GM23338 (cell line): ENCODE measurements around the gene KCTD21. TPM values are rescaled to one million over a fixed set of nuclear protein-coding genes. Genes with fewer than 3 reads are reported as not detected.

Experiments used
- ATAC-seq: fragments of 200-7000 bp; cut with Tn5 transposase; 3 replicates; pipeline ENCODE4 v1.9.1; 2020
- DNase-seq: peaks from one replicate; pipeline ENCODE4 v3.0.0-alpha.2; 2015; ENCODE audit warnings: low spot score
- H2AFZ ChIP-seq: fragments of 200-600 bp; sonication (generic); 2 replicates; pipeline ENCODE4 v1.8.0; 2016; ENCODE audit warnings: antibody characterized with exemption, mild to moderate bottlenecking, moderate library complexity
- H3F3A ChIP-seq: fragments of 200-600 bp; sonication (generic); replicated peaks from 2 replicates; pipeline ENCODE4 v1.8.0; 2017; ENCODE audit warnings: antibody characterized with exemption, mixed run types, low read depth
- H3K27ac ChIP-seq: fragments of 200-600 bp; sonication (generic); 2 replicates; pipeline ENCODE4 v1.6.1; 2016; ENCODE audit warnings: low read depth
- H3K27me3 ChIP-seq: fragments of 200-600 bp; sonication (generic); 2 replicates; pipeline ENCODE4 v1.8.0; 2016; ENCODE audit warnings: mild to moderate bottlenecking, mixed run types, moderate library complexity; ENCODE audit not compliant: insufficient read depth
- H3K36me3 ChIP-seq: fragments of 200-600 bp; sonication (generic); 2 replicates; pipeline ENCODE4 v1.8.0; 2016; ENCODE audit warnings: mild to moderate bottlenecking; ENCODE audit not compliant: insufficient read depth
- H3K4me1 ChIP-seq: fragments of 200-600 bp; sonication (generic); 2 replicates; pipeline ENCODE4 v1.8.0; 2016; ENCODE audit warnings: mild to moderate bottlenecking, moderate library complexity; ENCODE audit not compliant: insufficient read depth
- H3K4me2 ChIP-seq: fragments of 200-600 bp; sonication (generic); 2 replicates; pipeline ENCODE4 v1.7.1; 2017; ENCODE audit warnings: mixed run types
- H3K4me3 ChIP-seq: fragments of 200-600 bp; sonication (generic); 2 replicates; pipeline ENCODE4 v1.6.1; 2016; ENCODE audit warnings: mixed run types
- H3K79me2 ChIP-seq: fragments of 200-600 bp; sonication (generic); replicated peaks from 2 replicates; pipeline ENCODE4 v1.8.0; 2017; ENCODE audit warnings: mild to moderate bottlenecking; ENCODE audit not compliant: insufficient read depth
- H3K9me2 ChIP-seq: fragments of 200-600 bp; sonication (generic); 2 replicates; pipeline ENCODE4 v1.8.0; 2017; ENCODE audit not compliant: insufficient read depth
- H4K20me1 ChIP-seq: fragments of 200-600 bp; sonication (generic); replicated peaks from 2 replicates; pipeline ENCODE4 v1.8.0; 2017; ENCODE audit warnings: mild to moderate bottlenecking; ENCODE audit not compliant: insufficient read depth
- H3K27ac Mint-ChIP-seq: 2 replicates; pipeline ENCODE4 v1.8.0; 2020; ENCODE audit warnings: inconsistent platforms, mild to moderate bottlenecking, moderate library complexity, mixed read lengths
- H3K27me3 Mint-ChIP-seq: 3 replicates; pipeline ENCODE4 v1.8.0; 2022; ENCODE audit warnings: low read depth, mild to moderate bottlenecking, moderate library complexity, mixed read lengths, inconsistent platforms; ENCODE audit not compliant: insufficient read depth, poor library complexity
- H3K36me3 Mint-ChIP-seq: 3 replicates; pipeline ENCODE4 v1.8.0; 2021; ENCODE audit warnings: low read depth, mild to moderate bottlenecking, inconsistent platforms, moderate library complexity, mixed read lengths
- H3K4me1 Mint-ChIP-seq: 3 replicates; pipeline ENCODE4 v1.8.0; 2020; ENCODE audit warnings: mild to moderate bottlenecking, inconsistent platforms, mixed read lengths
- H3K4me3 Mint-ChIP-seq: 3 replicates; pipeline ENCODE4 v1.8.0; 2021; ENCODE audit warnings: moderate library complexity, mild to moderate bottlenecking, inconsistent platforms, mixed read lengths
- H3K9me3 Mint-ChIP-seq: 3 replicates; pipeline ENCODE4 v1.8.0; 2020; ENCODE audit warnings: moderate library complexity, mild to moderate bottlenecking, inconsistent platforms, mixed read lengths
- CREB1 ChIP-seq: fragments of 250-450 bp; sonication (Bioruptor Pico); IDR thresholded peaks from 2 replicates; pipeline ENCODE4 v1.5.0; 2020; ENCODE audit warnings: low read depth, mild to moderate bottlenecking, moderate library complexity
- ETS1 ChIP-seq: IDR thresholded peaks from 2 replicates; pipeline ENCODE4 v1.6.1; 2016; ENCODE audit warnings: antibody characterized with exemption
- EZH2 ChIP-seq: fragments of 200-600 bp; sonication (generic); IDR thresholded peaks from one replicate; pipeline ENCODE4 v1.8.0; 2017; ENCODE audit warnings: antibody characterized with exemption, mild to moderate bottlenecking, low read depth; ENCODE audit not compliant: unreplicated experiment
- EZH2phosphoT487 ChIP-seq: fragments of 200-600 bp; sonication (generic); IDR thresholded peaks from one replicate; pipeline ENCODE4 v1.8.1; 2018; ENCODE audit warnings: antibody characterized with exemption; ENCODE audit not compliant: unreplicated experiment
- POLR2AphosphoS5 ChIP-seq: IDR thresholded peaks from 2 replicates; pipeline ENCODE4 v1.6.1; 2016; ENCODE audit warnings: antibody characterized with exemption, low read depth
- REST ChIP-seq: IDR thresholded peaks from one replicate; pipeline ENCODE4 v1.6.1; 2018; ENCODE audit warnings: antibody characterized with exemption; ENCODE audit not compliant: unreplicated experiment
- ZNF114 ChIP-seq: fragments of 250-450 bp; sonication (Bioruptor Pico); IDR thresholded peaks from 2 replicates; pipeline ENCODE4 v1.5.0; 2020; ENCODE audit warnings: mild to moderate bottlenecking, moderate library complexity
- ZNF462 ChIP-seq: fragments of 250-450 bp; sonication (Bioruptor Pico); IDR thresholded peaks from 2 replicates; pipeline ENCODE4 v1.5.0; 2020; ENCODE audit warnings: mild to moderate bottlenecking, moderate library complexity
- polyA plus RNA-seq: library from polyadenylated mRNA; unstranded; fragments of >200 nt; fragmentation: Nextera tagmentation; extraction: Ambion mirVana; gene quantifications from 2 replicates; pipeline ENCODE4 v1.2.1, GENCODE V29; 2016
- total RNA-seq: library from RNA; depleted of rRNA; stranded (reverse); fragments of >200 nt; shearing (Covaris generic); gene quantifications from 2 replicates; pipeline ENCODE4 v1.2.3, GENCODE V29; 2014

The KCTD21 gene
- total and polyA plus RNA-seq, 2 experiments from 2014 or later, result 1.0 to 3.7 TPM

- no peak for ATAC-seq
These were observed 12.8 kb upstream of the KCTD21 start for GRCh38 chr11:78201096-78201818.

More at GRCh38 chr11:78201096-78201818, 12.8 kb upstream of the KCTD21 start:
- H3K9me3 Mint-ChIP-seq, result no peaks in the 10 kb centered on the region
- H3K27ac Mint-ChIP-seq, result no peak overlapping the region
- Histone ChIP-seq H3K4me3 (no peak overlapping the region), H2AFZ (no peak overlapping the region), H3F3A (no peaks in the 10 kb centered on the region), H3K4me2 (no peak overlapping the region), H3K79me2 (no peaks in the 10 kb centered on the region), H3K27ac (no peak overlapping the region), H4K20me1 (no peaks in the 10 kb centered on the region), H3K9me2 (no peaks in the 10 kb centered on the region), H3K27me3 (no peaks in the 10 kb centered on the region), H3K4me1 (no peaks in the 10 kb centered on the region), H3K36me3 (no peaks in the 10 kb centered on the region)
- H3K4me1 Mint-ChIP-seq, result peaks cover 5% of the 10 kb centered on the region
- no peak for DNase-seq
- no peak overlapping the region for H3K4me3 Mint-ChIP-seq
- H3K27me3 Mint-ChIP-seq, result peaks cover 12% of the 10 kb centered on the region
- no peak for TF ChIP-seq ZNF114 (CRISPR knock-in tag)
- TF ChIP-seq CREB1 (CRISPR knock-in tag), result no peak
- no peak for TF ChIP-seq REST
- no peak for TF ChIP-seq EZH2phosphoT487
- TF ChIP-seq POLR2AphosphoS5, result no peak
- no peak for TF ChIP-seq ZNF462 (CRISPR knock-in tag)
- TF ChIP-seq EZH2, result no peak
- no peak for TF ChIP-seq ETS1
- peaks cover 8% of the 10 kb centered on the region; the same call in 2 of the 3 replicates for H3K36me3 Mint-ChIP-seq
